GM12878 (cell line): ENCODE measurements around the gene TMEM72.

Experiments
- GABPA ChIP-seq: IDR thresholded peaks from 2 replicates; pipeline ENCODE4 v1.6.1; 2014; ENCODE audit warnings: antibody characterized with exemption, low read depth, mild to moderate bottlenecking, inconsistent platforms
- NFYB ChIP-seq: IDR thresholded peaks from 2 replicates; pipeline ENCODE4 v1.6.1; 2011; ENCODE audit warnings: low read depth, mild to moderate bottlenecking, low read length, improper control_type of control experiment, moderate library complexity; ENCODE audit not compliant: insufficient read depth
- POLR2A ChIP-seq: IDR thresholded peaks from 2 replicates; pipeline ENCODE4 v1.6.1; 2011; ENCODE audit warnings: low read depth, mild to moderate bottlenecking, low read length
- RCOR1 ChIP-seq: conservative IDR thresholded peaks from 2 replicates; pipeline ENCODE4 v1.6.1; 2012; ENCODE audit warnings: low read depth, low read length, improper control_type of control experiment
- SIN3A ChIP-seq: IDR thresholded peaks from 2 replicates; pipeline ENCODE4 v1.6.1; 2012; ENCODE audit warnings: low read depth, low read length, improper control_type of control experiment
- TF ChIP-seq, protein P1 (sequence below), 3 experiments: IDR thresholded peaks in 2 of 3; conservative IDR thresholded peaks in 1 of 3; 2 replicates each; pipeline ENCODE4 v1.5.1; 2011; ENCODE audit warnings: low read depth in 3 of 3, low read length in 3 of 3, mild to moderate bottlenecking in 3 of 3, control low read depth in 2 of 3, moderate library complexity in 2 of 3, inconsistent platforms in 1 of 3, mixed read lengths in 1 of 3; ENCODE audit not compliant: control insufficient read depth in 2 of 3, insufficient read depth in 1 of 3; ENCODE audit errors: extremely low read depth in 1 of 3
- TF ChIP-seq, protein P2 (sequence below): fragments of 450-650 bp; conservative IDR thresholded peaks from 2 replicates; pipeline ENCODE4 v1.6.1; 2017; ENCODE audit warnings: mild to moderate bottlenecking, moderate library complexity
- TF ChIP-seq, protein P3 (sequence below): IDR thresholded peaks from 2 replicates; pipeline ENCODE4 v1.6.1; 2012; ENCODE audit warnings: low read depth, low read length, improper control_type of control experiment

DNA sequence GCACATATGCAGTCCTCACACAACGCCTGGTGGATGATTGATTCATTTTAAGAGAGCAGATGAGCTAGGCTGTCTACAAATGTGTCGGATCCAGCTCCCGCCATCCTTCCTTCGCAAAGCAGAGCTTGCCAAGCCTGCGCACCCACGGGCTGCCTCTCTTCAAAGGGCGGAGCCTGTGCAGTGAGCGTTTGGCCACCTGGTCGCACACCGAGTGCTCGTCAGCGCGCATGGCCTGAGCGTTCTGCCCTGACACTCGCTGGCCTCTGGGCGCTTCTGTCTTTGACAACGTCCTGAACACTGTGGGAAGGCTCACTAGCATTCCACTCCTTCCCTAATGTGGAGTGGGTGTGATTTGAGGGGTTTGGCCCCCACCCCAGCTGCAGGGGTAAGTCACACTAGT lies 47.1 kb upstream of the TMEM72 start:
- TF ChIP-seq, protein P1, sequence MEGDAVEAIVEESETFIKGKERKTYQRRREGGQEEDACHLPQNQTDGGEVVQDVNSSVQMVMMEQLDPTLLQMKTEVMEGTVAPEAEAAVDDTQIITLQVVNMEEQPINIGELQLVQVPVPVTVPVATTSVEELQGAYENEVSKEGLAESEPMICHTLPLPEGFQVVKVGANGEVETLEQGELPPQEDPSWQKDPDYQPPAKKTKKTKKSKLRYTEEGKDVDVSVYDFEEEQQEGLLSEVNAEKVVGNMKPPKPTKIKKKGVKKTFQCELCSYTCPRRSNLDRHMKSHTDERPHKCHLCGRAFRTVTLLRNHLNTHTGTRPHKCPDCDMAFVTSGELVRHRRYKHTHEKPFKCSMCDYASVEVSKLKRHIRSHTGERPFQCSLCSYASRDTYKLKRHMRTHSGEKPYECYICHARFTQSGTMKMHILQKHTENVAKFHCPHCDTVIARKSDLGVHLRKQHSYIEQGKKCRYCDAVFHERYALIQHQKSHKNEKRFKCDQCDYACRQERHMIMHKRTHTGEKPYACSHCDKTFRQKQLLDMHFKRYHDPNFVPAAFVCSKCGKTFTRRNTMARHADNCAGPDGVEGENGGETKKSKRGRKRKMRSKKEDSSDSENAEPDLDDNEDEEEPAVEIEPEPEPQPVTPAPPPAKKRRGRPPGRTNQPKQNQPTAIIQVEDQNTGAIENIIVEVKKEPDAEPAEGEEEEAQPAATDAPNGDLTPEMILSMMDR (IDR thresholded peaks at IDR 0.05 in 2 of 3, conservative IDR thresholded peaks at IDR 0.05 in 1 of 3; ENCODE audit: control insufficient read depth in 2 of 3, extremely low read depth in 1 of 3, insufficient read depth in 1 of 3, low read depth in 3 of 3, low read length in 3 of 3) = no peak
- no peak for TF ChIP-seq NFYB
- TF ChIP-seq, protein P2, sequence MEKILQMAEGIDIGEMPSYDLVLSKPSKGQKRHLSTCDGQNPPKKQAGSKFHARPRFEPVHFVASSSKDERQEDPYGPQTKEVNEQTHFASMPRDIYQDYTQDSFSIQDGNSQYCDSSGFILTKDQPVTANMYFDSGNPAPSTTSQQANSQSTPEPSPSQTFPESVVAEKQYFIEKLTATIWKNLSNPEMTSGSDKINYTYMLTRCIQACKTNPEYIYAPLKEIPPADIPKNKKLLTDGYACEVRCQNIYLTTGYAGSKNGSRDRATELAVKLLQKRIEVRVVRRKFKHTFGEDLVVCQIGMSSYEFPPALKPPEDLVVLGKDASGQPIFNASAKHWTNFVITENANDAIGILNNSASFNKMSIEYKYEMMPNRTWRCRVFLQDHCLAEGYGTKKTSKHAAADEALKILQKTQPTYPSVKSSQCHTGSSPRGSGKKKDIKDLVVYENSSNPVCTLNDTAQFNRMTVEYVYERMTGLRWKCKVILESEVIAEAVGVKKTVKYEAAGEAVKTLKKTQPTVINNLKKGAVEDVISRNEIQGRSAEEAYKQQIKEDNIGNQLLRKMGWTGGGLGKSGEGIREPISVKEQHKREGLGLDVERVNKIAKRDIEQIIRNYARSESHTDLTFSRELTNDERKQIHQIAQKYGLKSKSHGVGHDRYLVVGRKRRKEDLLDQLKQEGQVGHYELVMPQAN = no peak
- TF ChIP-seq POLR2A = no peak
- no peak for TF ChIP-seq SIN3A
- no peak for TF ChIP-seq RCOR1
- TF ChIP-seq, protein P3, sequence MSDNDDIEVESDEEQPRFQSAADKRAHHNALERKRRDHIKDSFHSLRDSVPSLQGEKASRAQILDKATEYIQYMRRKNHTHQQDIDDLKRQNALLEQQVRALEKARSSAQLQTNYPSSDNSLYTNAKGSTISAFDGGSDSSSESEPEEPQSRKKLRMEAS = no peak
- TF ChIP-seq GABPA = no peak
